Measurements from ENCODE around the gene BRAF. TPM values are rescaled to one million over a fixed set of nuclear protein-coding genes. Genes with fewer than 3 reads are reported as not detected.
"Not testable (repeated sequence)": the region's sequence is repeated elsewhere in the genome, so short reads cannot be mapped to it uniquely, and the experiment has no call there.

The BRAF gene
- total RNA-seq, 3 donors from 2014 or later (not counting 1 experiment from before 2014, with no cell fraction given) = 54.3 to 67.7 (median 64.1) TPM

DNA sequence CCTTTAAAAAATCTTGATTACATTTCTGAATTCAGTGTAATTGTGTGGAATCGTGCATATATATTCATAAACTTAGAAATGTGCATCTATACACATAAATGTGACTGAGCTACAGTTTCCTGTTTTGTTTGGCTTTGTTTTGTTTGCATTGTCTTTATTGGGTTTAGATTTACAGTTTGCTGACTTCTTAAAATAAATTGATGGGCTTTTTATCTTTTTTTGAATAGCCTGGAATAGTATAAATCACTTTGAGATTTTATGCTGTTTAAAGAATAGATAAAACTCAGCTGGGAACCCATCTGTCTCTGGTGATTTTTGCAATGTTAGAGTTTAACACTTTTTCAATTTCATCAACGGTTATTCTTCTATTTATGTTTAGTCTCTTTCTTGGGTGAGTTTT is 21.2 kb upstream of the BRAF start:
- no peak overlapping the region for H3K27ac Mint-ChIP-seq
- Histone ChIP-seq H3K27ac (ENCODE audit: low read length) (no peak overlapping the region), H3K9me3 (ENCODE audit: control insufficient read depth, insufficient read depth, low read length) (no peaks in the 10 kb centered on the region), H3K36me3 (ENCODE audit: control insufficient read depth, insufficient read depth, low read length) (no peaks in the 10 kb centered on the region), H3K4me3 (ENCODE audit: low read length) (no peak overlapping the region), H3K4me1 (ENCODE audit: control insufficient read depth, insufficient read depth, low read length) (no peaks in the 10 kb centered on the region), H3K27me3 (ENCODE audit: control insufficient read depth, insufficient read depth, low read length) (no peaks in the 10 kb centered on the region)
- H3K9me3 Mint-ChIP-seq = no peaks in the 10 kb centered on the region
- H3K27me3 Mint-ChIP-seq (ENCODE audit: low read depth in 2 of 2) = peaks cover 9 to 14% of the 10 kb centered on the region in 2 donors
- H3K36me3 Mint-ChIP-seq = no peaks in the 10 kb centered on the region
- intact Hi-C loops (cut with micrococcal nuclease) = no loop called here
- TF ChIP-seq, protein P1, sequence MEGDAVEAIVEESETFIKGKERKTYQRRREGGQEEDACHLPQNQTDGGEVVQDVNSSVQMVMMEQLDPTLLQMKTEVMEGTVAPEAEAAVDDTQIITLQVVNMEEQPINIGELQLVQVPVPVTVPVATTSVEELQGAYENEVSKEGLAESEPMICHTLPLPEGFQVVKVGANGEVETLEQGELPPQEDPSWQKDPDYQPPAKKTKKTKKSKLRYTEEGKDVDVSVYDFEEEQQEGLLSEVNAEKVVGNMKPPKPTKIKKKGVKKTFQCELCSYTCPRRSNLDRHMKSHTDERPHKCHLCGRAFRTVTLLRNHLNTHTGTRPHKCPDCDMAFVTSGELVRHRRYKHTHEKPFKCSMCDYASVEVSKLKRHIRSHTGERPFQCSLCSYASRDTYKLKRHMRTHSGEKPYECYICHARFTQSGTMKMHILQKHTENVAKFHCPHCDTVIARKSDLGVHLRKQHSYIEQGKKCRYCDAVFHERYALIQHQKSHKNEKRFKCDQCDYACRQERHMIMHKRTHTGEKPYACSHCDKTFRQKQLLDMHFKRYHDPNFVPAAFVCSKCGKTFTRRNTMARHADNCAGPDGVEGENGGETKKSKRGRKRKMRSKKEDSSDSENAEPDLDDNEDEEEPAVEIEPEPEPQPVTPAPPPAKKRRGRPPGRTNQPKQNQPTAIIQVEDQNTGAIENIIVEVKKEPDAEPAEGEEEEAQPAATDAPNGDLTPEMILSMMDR (IDR thresholded peaks at IDR 0.05) = no peak
- no CpG with 5 or more reads among the region's 2 CpGs for WGBS (ENCODE audit: insufficient coverage)
- DNase-seq = no peak
- H3K4me3 Mint-ChIP-seq = no peak overlapping the region
- ATAC-seq = no peak
- H3K4me1 Mint-ChIP-seq = no peaks in the 10 kb centered on the region

DNA sequence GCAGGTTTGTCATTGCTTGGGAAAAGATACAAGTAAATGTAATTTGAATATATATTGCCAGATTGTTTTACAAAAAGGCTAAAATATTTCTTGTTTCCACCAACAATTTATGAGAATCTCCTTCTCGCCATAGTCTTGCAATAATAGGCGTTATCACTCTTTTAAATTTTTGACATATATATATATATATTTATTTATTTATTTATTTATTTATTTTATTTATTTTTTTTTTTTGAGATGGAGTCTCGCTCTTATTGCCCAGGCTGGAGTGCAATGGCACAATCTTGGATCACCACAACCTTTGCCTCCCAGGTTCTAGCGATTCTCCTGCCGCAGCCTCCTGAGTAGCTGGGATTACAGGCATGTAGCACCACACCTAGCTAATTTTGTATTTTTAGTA is 17.5 kb upstream of the BRAF start:
- H3K36me3 Mint-ChIP-seq; H3K4me1 Mint-ChIP-seq; H3K27me3 Mint-ChIP-seq (ENCODE audit: low read depth in 2 of 2); ATAC-seq; H3K4me3 ChIP-seq (ENCODE audit: low read length); H3K9me3 ChIP-seq (ENCODE audit: control insufficient read depth, insufficient read depth, low read length); DNase-seq; H3K9me3 Mint-ChIP-seq; H3K36me3 ChIP-seq (ENCODE audit: control insufficient read depth, insufficient read depth, low read length); H3K4me1 ChIP-seq (ENCODE audit: control insufficient read depth, insufficient read depth, low read length); H3K27me3 ChIP-seq (ENCODE audit: control insufficient read depth, insufficient read depth, low read length); intact Hi-C loops (cut with micrococcal nuclease); H3K27ac Mint-ChIP-seq; H3K27ac ChIP-seq (ENCODE audit: low read length); H3K4me3 Mint-ChIP-seq: not testable (repeated sequence)
- WGBS (ENCODE audit: insufficient coverage) = 100% methylated on average over 3 of the region's 5 CpGs

DNA sequence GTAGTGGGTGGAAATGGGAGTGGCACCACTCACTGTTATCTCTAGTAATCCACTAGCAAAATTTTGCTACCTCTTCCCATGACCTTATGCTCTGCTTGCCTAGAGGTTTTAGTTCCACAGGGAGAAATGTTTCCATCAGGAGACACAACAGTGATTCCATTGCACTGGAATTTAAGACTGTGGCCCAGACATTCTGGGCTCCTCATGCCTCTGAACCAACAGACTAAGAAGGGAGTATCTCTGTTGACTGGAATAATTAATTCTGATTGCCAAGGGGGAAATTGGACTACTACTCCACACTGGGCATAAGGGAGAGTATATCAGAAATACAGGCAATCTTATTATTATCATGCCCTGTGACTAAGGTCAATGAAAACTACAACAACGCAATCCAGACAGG is 16.2 kb upstream of the BRAF start:
- Mint-ChIP-seq H3K27ac (no peak overlapping the region), H3K27me3 (ENCODE audit: low read depth in 2 of 2) (peaks cover under 1 to 3% of the 10 kb centered on the region in 2 donors), H3K4me3 (no peak overlapping the region), H3K36me3 (no peaks in the 10 kb centered on the region), H3K9me3 (no peaks in the 10 kb centered on the region), H3K4me1 (no peaks in the 10 kb centered on the region)
- TF ChIP-seq, protein P1 (IDR thresholded peaks at IDR 0.05) = no peak
- 100% methylated on average over 1 of the region's 1 CpG for WGBS (ENCODE audit: insufficient coverage)
- Histone ChIP-seq H3K36me3 (ENCODE audit: control insufficient read depth, insufficient read depth, low read length) (no peaks in the 10 kb centered on the region), H3K27me3 (ENCODE audit: control insufficient read depth, insufficient read depth, low read length) (no peaks in the 10 kb centered on the region), H3K9me3 (ENCODE audit: control insufficient read depth, insufficient read depth, low read length) (no peaks in the 10 kb centered on the region), H3K27ac (ENCODE audit: low read length) (no peak overlapping the region), H3K4me1 (ENCODE audit: control insufficient read depth, insufficient read depth, low read length) (no peaks in the 10 kb centered on the region), H3K4me3 (ENCODE audit: low read length) (no peak overlapping the region)
- no peak for DNase-seq
- intact Hi-C loops (cut with micrococcal nuclease) = no loop called here
- ATAC-seq = no peak

DNA sequence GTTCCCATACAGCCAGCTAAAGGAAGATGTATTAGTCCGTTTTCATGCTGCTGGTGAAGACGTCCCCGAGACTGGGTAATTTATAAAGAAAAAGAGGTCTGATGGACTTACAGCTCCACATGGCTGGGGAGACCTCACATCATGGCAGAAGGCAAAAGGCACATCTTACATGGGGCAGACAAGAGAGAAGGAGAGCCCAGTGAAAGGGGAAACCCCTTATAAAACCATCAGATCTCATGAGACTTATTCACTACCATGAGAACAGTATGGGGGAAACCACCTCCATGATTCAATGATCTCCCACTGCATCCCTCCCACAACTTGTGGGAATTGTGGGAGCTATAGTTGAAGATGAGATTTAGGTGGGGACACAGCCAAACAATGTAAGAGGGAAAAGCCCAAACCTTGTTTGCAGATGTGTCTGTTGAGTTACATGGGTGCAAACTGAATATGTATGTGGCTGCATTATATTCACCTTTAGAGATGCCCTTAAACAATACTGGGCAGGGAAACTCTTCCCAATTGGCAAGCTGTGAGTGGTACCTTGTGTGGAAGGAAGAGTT is 13.1 kb upstream of the BRAF start:
- no peak overlapping the region for H3K27ac ChIP-seq (ENCODE audit: low read length)
- no peak overlapping the region for H3K27ac Mint-ChIP-seq
- H3K36me3 ChIP-seq (ENCODE audit: control insufficient read depth, insufficient read depth, low read length) = no peaks in the 10 kb centered on the region
- H3K9me3 Mint-ChIP-seq = no peaks in the 10 kb centered on the region
- H3K4me1 Mint-ChIP-seq = no peaks in the 10 kb centered on the region
- TF ChIP-seq, protein P1 (IDR thresholded peaks at IDR 0.05) = no peak
- H3K4me1 ChIP-seq (ENCODE audit: control insufficient read depth, insufficient read depth, low read length) = no peaks in the 10 kb centered on the region
- H3K4me3 Mint-ChIP-seq = no peak overlapping the region
- H3K9me3 ChIP-seq (ENCODE audit: control insufficient read depth, insufficient read depth, low read length) = no peaks in the 10 kb centered on the region
- peaks cover 2% of the 10 kb centered on the region for H3K27me3 ChIP-seq (ENCODE audit: control insufficient read depth, insufficient read depth, low read length)
- WGBS (ENCODE audit: insufficient coverage) = 96% methylated on average over 3 of the region's 3 CpGs
- peaks cover 8 to 9% of the 10 kb centered on the region in 2 donors for H3K27me3 Mint-ChIP-seq (ENCODE audit: low read depth in 2 of 2)
- intact Hi-C loops (cut with micrococcal nuclease) = no loop called here
- ATAC-seq (no peak), DNase-seq (no peak)
- no peaks in the 10 kb centered on the region for H3K36me3 Mint-ChIP-seq
- H3K4me3 ChIP-seq (ENCODE audit: low read length) = no peak overlapping the region
